H1 (cell line): ENCODE measurements around the gene HORMAD2. TPM values are rescaled to one million over a fixed set of nuclear protein-coding genes. Genes with fewer than 3 reads are reported as not detected.

Experiments
- BCL11A ChIP-seq, 2 experiments: IDR thresholded peaks; one replicate each; pipeline ENCODE4 v1.6.1; 2011; ENCODE audit warnings: low read depth in 2 of 2, low read length in 2 of 2, mild to moderate bottlenecking in 2 of 2
- CHD2 ChIP-seq: IDR thresholded peaks from 2 replicates; pipeline ENCODE4 v1.6.1; 2012; ENCODE audit warnings: low read length, improper control_type of control experiment
- CREB1 ChIP-seq: IDR thresholded peaks from 2 replicates; pipeline ENCODE4 v1.6.1; 2012; ENCODE audit warnings: inconsistent platforms
- JUN ChIP-seq: IDR thresholded peaks from 2 replicates; pipeline ENCODE4 v1.6.1; 2011; ENCODE audit warnings: low read depth, mild to moderate bottlenecking, improper control_type of control experiment, low read length
- RNF2 ChIP-seq: fragments of 200-900, 300-1000 bp; sonication (generic); IDR thresholded peaks from 2 replicates; pipeline ENCODE4 v1.7.1; 2016; ENCODE audit warnings: borderline replicate concordance, low read depth, mild to moderate bottlenecking, antibody characterized with exemption, low read length; ENCODE audit not compliant: poor library complexity, severe bottlenecking; ENCODE audit errors: missing control alignments
- polyA plus RNA-seq, 7 experiments: library from polyadenylated mRNA; depleted of rRNA in 3 of 7; stranded (reverse) in 5 of 7; unstranded in 2 of 7; fragments of >200 nt in 5 of 7; fragments of 200-250 nt in 2 of 7; gene quantifications; 1 replicate in 5 of 7; 2 replicates in 1 of 7; 4 replicates in 1 of 7; pipeline versions ENCODE4 v1.2.1 to v1.2.3, GENCODE V29; 2011 to 2013; ENCODE audit warnings: missing spikeins in 2 of 7, mixed read lengths in 2 of 7
- total RNA-seq: library from RNA; stranded (reverse); fragmentation: NEBNext Ultra II Directional; extraction: Animal tissue kit (Norgen Biotek cat#: 25700); gene quantifications from 2 replicates; pipeline ENCODE4 v1.2.1, GENCODE V29; 2021

Gene HORMAD2
- total and polyA plus RNA-seq, 2 of the 8 experiments (the other 6 are each of a cell fraction or from before 2014, with no cell fraction given): 0.03 TPM; not detected in 1

- TF ChIP-seq RNF2: no peak
- no peak for TF ChIP-seq CHD2
- no peak for TF ChIP-seq BCL11A (IDR thresholded peaks at IDR 0.05; ENCODE audit: low read depth in 2 of 2, low read length in 2 of 2)
- TF ChIP-seq JUN: no peak
- TF ChIP-seq CREB1: no peak
- TF ChIP-seq, all 59 proteins: peak for 0
Measured at GRCh38 chr22:30178181-30179126, 98.2 kb downstream of the HORMAD2 start (continued).
